ENCODE data around the gene GALK2. TPM values are rescaled to one million over a fixed set of nuclear protein-coding genes. Genes with fewer than 3 reads are reported as not detected.
"Not testable (repeated sequence)": the region's sequence is repeated elsewhere in the genome, so short reads cannot be mapped to it uniquely, and the experiment has no call there.

The GALK2 gene
- total and polyA plus RNA-seq, 7 donors: 14.7 to 36.0 (median 16.3) TPM

DNA sequence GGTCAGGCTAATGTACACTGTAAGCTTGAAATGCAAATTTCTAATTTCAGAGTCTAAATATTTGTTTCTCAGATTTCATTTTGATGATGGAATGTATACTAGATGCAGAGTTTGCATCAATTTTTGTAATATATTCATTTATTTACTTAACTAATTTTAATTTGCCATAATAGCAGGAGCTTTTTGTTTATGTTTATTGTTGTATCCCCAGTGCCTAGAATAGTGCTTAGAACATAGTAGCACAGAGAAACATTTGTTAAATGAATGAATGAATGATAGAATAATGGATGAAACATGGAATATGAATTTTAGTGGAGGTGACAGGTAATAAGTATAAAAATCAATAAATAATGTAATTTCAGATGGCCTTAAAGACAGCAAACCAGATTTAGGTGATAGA, 5.2 kb upstream of the GALK2 start:
- DNase-seq (no peak), ATAC-seq (no peak)
- H3K4me3 ChIP-seq: no peak overlapping the region
- peaks cover 0 to 8% of the 10 kb centered on the region in 2 donors for H3K36me3 ChIP-seq (ENCODE audit: insufficient read depth in 1 of 2, low read depth in 1 of 2)
- TF ChIP-seq, protein P1, sequence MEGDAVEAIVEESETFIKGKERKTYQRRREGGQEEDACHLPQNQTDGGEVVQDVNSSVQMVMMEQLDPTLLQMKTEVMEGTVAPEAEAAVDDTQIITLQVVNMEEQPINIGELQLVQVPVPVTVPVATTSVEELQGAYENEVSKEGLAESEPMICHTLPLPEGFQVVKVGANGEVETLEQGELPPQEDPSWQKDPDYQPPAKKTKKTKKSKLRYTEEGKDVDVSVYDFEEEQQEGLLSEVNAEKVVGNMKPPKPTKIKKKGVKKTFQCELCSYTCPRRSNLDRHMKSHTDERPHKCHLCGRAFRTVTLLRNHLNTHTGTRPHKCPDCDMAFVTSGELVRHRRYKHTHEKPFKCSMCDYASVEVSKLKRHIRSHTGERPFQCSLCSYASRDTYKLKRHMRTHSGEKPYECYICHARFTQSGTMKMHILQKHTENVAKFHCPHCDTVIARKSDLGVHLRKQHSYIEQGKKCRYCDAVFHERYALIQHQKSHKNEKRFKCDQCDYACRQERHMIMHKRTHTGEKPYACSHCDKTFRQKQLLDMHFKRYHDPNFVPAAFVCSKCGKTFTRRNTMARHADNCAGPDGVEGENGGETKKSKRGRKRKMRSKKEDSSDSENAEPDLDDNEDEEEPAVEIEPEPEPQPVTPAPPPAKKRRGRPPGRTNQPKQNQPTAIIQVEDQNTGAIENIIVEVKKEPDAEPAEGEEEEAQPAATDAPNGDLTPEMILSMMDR (IDR thresholded peaks at IDR 0.05): no peak
- H3K27me3 ChIP-seq (ENCODE audit: insufficient read depth in 3 of 3, low read length in 2 of 3): no peaks in the 10 kb centered on the region
- H3K9me3 ChIP-seq: no peaks in the 10 kb centered on the region
- intact Hi-C loops (cut with DNase I): no loop called here
- H3K4me1 ChIP-seq: no peaks in the 10 kb centered on the region
- H3K27ac ChIP-seq: no peak overlapping the region

GRCh38 chr15:49168016-49168415, 2.0 kb upstream of the GALK2 start:
- H3K4me3 ChIP-seq: no peak overlapping the region
- no peaks in the 10 kb centered on the region for H3K27me3 ChIP-seq (ENCODE audit: insufficient read depth in 3 of 3, low read length in 2 of 3)
- no peak overlapping the region for H3K27ac ChIP-seq
- no peaks in the 10 kb centered on the region for H3K36me3 ChIP-seq (ENCODE audit: insufficient read depth in 1 of 2, low read depth in 1 of 2)
- ATAC-seq (no peak), DNase-seq (no peak)
- 80 to 83% (median 80%) methylated on average over 3 of the region's 3 CpGs for WGBS, 3 donors
- H3K4me1 ChIP-seq: no peaks in the 10 kb centered on the region
- no peaks in the 10 kb centered on the region for H3K9me3 ChIP-seq
- TF ChIP-seq, protein P1 (IDR thresholded peaks at IDR 0.05): no peak
- intact Hi-C loops (cut with DNase I): no loop called here

DNA sequence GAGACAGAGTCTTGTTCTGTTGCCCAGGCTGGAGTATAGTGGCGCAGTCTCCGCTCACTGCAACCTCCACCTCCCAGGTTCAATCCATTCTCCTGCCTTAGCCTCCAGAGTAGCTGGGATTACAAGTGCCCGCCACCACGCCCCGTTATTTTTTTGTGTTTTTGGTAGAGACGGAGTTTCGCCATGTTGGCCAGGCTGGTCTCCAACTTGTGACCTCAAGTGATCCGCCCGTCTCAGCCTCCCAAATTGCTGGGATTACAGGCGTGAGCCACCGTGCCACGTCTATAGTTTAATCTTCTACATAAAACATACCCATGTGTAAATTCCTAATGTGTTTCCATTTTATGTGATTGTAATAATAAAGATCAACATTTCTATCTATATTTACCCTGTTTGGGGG, 1.7 kb downstream of the GALK2 start:
- H3K4me1 ChIP-seq: no peaks in the 10 kb centered on the region
- TF ChIP-seq, protein P1 (IDR thresholded peaks at IDR 0.05): no peak
- intact Hi-C loops (cut with DNase I): no loop called here
- no peak for ATAC-seq
- H3K36me3 ChIP-seq (ENCODE audit: insufficient read depth in 1 of 2, low read depth in 1 of 2): no peaks in the 10 kb centered on the region
- no peaks in the 10 kb centered on the region for H3K9me3 ChIP-seq
- no peaks in the 10 kb centered on the region for H3K27me3 ChIP-seq (ENCODE audit: insufficient read depth in 3 of 3, low read length in 2 of 3)
- no peak for DNase-seq
- H3K27ac ChIP-seq: no peak overlapping the region
- 96 to 99% (median 97%) methylated on average over 12 of the region's 12 CpGs for WGBS, 3 donors
- no peak overlapping the region for H3K4me3 ChIP-seq

GRCh38 chr15:49174902-49175301, 4.9 kb downstream of the GALK2 start:
- Histone ChIP-seq H3K4me3 (no peak overlapping the region), H3K4me1 (no peaks in the 10 kb centered on the region), H3K9me3 (no peaks in the 10 kb centered on the region), H3K36me3 (ENCODE audit: insufficient read depth in 1 of 2, low read depth in 1 of 2) (no peaks in the 10 kb centered on the region), H3K27me3 (ENCODE audit: insufficient read depth in 3 of 3, low read length in 2 of 3) (no peaks in the 10 kb centered on the region), H3K27ac (no peak overlapping the region)
- 92 to 94% (median 92%) methylated on average over 3 of the region's 3 CpGs for WGBS, 3 donors
- intact Hi-C loops (cut with DNase I): no loop called here
- DNase-seq (no peak), ATAC-seq (no peak)
- TF ChIP-seq, protein P1 (IDR thresholded peaks at IDR 0.05): no peak

DNA sequence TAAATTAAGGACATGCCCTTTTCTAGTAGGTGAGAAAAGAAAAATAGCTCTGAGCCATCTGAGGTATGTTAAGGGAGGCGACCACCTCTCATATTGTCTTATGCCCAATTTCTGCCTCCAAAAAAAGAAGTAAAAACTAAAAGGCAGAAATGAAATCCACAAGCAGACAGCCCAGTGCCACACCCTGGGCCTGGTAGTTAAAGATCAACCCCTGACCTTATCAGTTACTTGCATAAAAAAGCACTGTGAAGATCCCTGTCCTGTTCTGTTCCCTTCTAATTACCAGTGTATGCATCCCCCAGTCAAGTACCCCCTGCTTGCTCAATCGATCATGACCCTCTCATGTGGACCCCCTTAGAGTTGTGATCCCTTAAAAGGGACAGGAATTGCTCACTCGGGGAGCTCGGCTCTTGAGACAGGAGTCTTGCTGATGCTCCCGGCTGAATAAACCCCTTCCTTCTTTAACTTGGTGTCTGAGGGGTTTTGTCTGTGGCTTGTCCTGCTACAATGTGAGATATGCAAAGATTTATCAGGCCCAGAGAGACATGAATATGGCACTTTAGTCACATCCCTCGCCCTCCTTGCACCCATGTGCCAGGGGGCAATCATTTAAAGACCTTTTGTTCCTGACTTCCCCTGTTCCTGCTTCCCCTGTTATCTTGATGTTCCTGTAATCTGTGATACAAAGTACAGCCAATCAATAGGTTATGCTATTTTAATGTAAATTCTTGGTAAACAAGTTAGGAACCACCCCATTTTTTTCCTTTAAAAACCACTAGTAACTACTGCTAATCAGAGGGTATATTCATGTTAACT, 5.7 kb downstream of the GALK2 start:
- H3K27ac ChIP-seq; intact Hi-C loops (cut with DNase I); H3K9me3 ChIP-seq; H3K4me3 ChIP-seq; H3K4me1 ChIP-seq; ATAC-seq; H3K36me3 ChIP-seq (ENCODE audit: insufficient read depth in 1 of 2, low read depth in 1 of 2); DNase-seq; H3K27me3 ChIP-seq (ENCODE audit: insufficient read depth in 3 of 3, low read length in 2 of 3): not testable (repeated sequence)
- 92 to 97% (median 96%) methylated on average over 6 of the region's 6 CpGs for WGBS, 3 donors
